Gastroesophageal sphincter (tissue), 4 donors: Measurements from ENCODE around the gene KHDRBS2. TPM values are rescaled to one million over a fixed set of nuclear protein-coding genes. Genes with fewer than 3 reads are reported as not detected.
"Not testable (repeated sequence)": the region's sequence is repeated elsewhere in the genome, so short reads cannot be mapped to it uniquely, and the experiment has no call there.

Experiments used
- ATAC-seq: fragments of 150-250 bp; one replicate; pipeline ENCODE4 v1.9.1; 2016; ENCODE audit warnings: mild to moderate bottlenecking, moderate library complexity
- H3K27ac ChIP-seq, 4 donors: fragments of 200-600 bp; sonication (generic) in 3 of 4; 1 replicate in 3 of 4; 2 replicates in 1 of 4; pipeline ENCODE4 v1.5.1; 2016 to 2019
- H3K27me3 ChIP-seq: fragments of 200-600 bp; sonication (generic); one replicate; pipeline ENCODE4 v1.5.1; 2019
- H3K36me3 ChIP-seq, 2 donors: fragments of 200-600 bp; sonication (generic); one replicate each; pipeline ENCODE4 v1.5.1; 2019; ENCODE audit warnings: control low read depth in 1 of 2
- H3K4me1 ChIP-seq, 3 donors: fragments of 200-600 bp; sonication (generic); 1 replicate in 2 of 3; 2 replicates in 1 of 3; pipeline ENCODE4 v1.5.1; 2016 to 2019; ENCODE audit warnings: control low read depth in 2 of 3
- H3K4me3 ChIP-seq, 2 donors: fragments of 200-600 bp; sonication (generic); one replicate each; pipeline ENCODE4 v1.5.1; 2019; ENCODE audit warnings: mild to moderate bottlenecking in 1 of 2, moderate library complexity in 1 of 2
- H3K9me3 ChIP-seq, 3 donors: fragments of 200-600 bp; sonication (generic); one replicate each; pipeline ENCODE4 v1.5.1; 2017 to 2019; ENCODE audit warnings: control low read depth in 2 of 3
- EP300 ChIP-seq: sonication (generic); formaldehyde crosslinking; IDR thresholded peaks from one replicate; pipeline ENCODE4 v1.6.1; 2017; ENCODE audit warnings: antibody characterized with exemption, mild to moderate bottlenecking
- POLR2A ChIP-seq, 2 donors: fragments of 450-650 bp; IDR thresholded peaks; one replicate each; pipeline ENCODE4 v1.6.1; 2017; ENCODE audit warnings: antibody characterized with exemption in 2 of 2, mild to moderate bottlenecking in 2 of 2, moderate library complexity in 1 of 2
- POLR2AphosphoS5 ChIP-seq: sonication (generic); formaldehyde crosslinking; IDR thresholded peaks from one replicate; pipeline ENCODE4 v1.6.1; 2017; ENCODE audit warnings: antibody characterized with exemption
- WGBS, 2 donors: methylation state at CpG; one replicate each; pipeline ENCODE4 v1.1.5; 2018; ENCODE audit warnings: low coverage in 1 of 2; 5-methylcytosine and 5-hydroxymethylcytosine counted together
- total RNA-seq, 4 donors: library from RNA; depleted of rRNA; stranded (reverse); fragments of >200 nt; gene quantifications; one replicate each; pipeline ENCODE4 v1.1.0, GENCODE V29; 2016
- TF ChIP-seq, protein P1 (sequence below), 4 experiments: fragments of 200-600 bp in 2 of 4; fragments of 450-650 bp in 2 of 4; sonication (generic) in 1 of 4; IDR thresholded peaks; one replicate each; pipeline ENCODE4 v1.5.1; 2017 to 2019; ENCODE audit warnings: antibody characterized with exemption in 4 of 4, mild to moderate bottlenecking in 2 of 4, moderate library complexity in 2 of 4

The KHDRBS2 gene
- total RNA-seq, 4 donors from 2014 or later, result 0.62 to 0.81 TPM; not detected in 2

DNA sequence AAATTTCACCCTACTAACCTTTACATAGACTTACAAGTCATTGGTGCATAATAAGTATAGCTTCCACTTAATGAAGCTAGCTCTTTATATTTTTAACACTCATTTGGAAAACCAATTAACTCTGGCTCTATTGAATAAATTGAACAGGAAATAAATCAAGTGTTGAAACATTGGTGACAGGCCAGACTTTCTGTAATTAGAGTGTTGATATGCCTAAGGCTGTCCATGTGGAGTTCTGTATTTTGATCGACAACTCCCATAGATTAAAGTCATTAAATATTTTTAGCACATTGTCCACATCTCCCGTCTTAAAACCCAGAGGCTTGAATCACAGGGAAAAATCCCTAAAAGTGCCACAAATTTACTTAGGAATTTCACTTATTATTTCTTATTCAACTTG, 468.3 kb downstream of the KHDRBS2 start:
- WGBS, 2 donors, result 69 to 100% methylated on average over 1 to 2 of the region's 2 CpGs
- no peaks in the 10 kb centered on the region for H3K36me3 ChIP-seq
- ATAC-seq, result no peak

DNA sequence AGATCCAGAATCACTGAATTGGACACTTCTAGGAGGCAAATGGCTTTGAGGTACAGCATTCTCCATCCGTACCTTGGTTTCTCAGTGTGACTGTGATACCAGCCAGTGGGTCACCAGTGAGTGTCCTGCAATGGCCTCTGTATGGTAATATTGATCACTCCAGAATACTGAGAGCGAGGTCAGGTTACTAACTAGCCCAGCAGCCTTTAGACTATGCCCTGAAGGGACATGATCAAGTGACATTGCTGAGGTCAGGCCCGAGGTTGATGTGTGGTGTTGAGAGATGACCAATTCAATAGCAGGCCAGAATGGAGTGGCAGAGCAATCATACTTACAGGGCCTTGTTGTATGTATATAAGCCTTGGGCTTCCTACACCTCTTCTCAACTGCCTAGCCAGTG, 476.0 kb downstream of the KHDRBS2 start:
- TF ChIP-seq, protein P1, sequence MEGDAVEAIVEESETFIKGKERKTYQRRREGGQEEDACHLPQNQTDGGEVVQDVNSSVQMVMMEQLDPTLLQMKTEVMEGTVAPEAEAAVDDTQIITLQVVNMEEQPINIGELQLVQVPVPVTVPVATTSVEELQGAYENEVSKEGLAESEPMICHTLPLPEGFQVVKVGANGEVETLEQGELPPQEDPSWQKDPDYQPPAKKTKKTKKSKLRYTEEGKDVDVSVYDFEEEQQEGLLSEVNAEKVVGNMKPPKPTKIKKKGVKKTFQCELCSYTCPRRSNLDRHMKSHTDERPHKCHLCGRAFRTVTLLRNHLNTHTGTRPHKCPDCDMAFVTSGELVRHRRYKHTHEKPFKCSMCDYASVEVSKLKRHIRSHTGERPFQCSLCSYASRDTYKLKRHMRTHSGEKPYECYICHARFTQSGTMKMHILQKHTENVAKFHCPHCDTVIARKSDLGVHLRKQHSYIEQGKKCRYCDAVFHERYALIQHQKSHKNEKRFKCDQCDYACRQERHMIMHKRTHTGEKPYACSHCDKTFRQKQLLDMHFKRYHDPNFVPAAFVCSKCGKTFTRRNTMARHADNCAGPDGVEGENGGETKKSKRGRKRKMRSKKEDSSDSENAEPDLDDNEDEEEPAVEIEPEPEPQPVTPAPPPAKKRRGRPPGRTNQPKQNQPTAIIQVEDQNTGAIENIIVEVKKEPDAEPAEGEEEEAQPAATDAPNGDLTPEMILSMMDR (IDR thresholded peaks at IDR 0.05), result no peak
- TF ChIP-seq POLR2A (IDR thresholded peaks at IDR 0.05) (no peak), EP300 (no peak), POLR2AphosphoS5 (no peak)
- 41 to 84% methylated on average over 2 to 3 of the region's 3 CpGs for WGBS, 2 donors
- no peak for ATAC-seq

More for the DNA sequence above, 468.3 kb downstream of the KHDRBS2 start:
- Histone ChIP-seq H3K4me3 (no peak overlapping the region), H3K27ac (no peak overlapping the region), H3K9me3 (no peaks in the 10 kb centered on the region), H3K4me1 (no peaks in the 10 kb centered on the region), H3K27me3 (no peaks in the 10 kb centered on the region)
- TF ChIP-seq, protein P1 (IDR thresholded peaks at IDR 0.05), result no peak
- TF ChIP-seq POLR2A (IDR thresholded peaks at IDR 0.05) (no peak), POLR2AphosphoS5 (no peak), EP300 (no peak)

DNA sequence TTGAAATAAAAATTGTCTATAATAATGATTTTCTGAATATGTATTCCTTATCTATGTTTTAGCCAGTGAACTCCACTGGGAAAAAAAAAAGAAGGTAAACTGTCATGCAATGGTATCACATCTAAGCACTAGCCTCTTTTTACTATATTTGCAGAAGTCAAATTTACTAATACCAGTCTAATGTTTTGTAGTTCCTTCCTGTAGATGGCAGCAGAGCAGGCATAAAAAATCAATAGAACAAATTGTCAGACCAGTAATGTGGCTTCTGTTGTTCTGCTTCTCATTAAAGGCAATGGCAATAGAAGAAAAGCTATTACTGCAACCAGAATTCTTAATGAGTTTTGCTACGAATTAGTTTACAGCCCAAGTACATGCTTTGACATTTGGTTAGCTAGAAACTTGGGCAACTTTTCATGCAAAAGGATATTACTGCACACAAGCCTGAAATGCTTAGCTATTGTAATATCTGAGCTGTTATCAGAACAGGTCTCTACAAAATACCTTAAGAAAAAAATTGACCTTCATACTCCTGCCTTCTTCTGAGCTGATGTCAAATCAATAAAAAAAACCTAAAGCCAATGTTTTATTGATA, 476.9 kb downstream of the KHDRBS2 start:
- no peaks in the 10 kb centered on the region for H3K36me3 ChIP-seq
- peaks cover 0 to 12% (median 0%) of the 10 kb centered on the region in 3 donors for H3K9me3 ChIP-seq
- H3K4me3 ChIP-seq, result no peak overlapping the region
- H3K27ac ChIP-seq, result no peak overlapping the region
- no peak for ATAC-seq
- 0% methylated on average over 1 of the region's 1 CpG for WGBS, 2 donors
- H3K4me1 ChIP-seq, result no peaks in the 10 kb centered on the region
- H3K27me3 ChIP-seq, result no peaks in the 10 kb centered on the region
- TF ChIP-seq, protein P1 (IDR thresholded peaks at IDR 0.05), result peak in 1 of 4 experiments; percentile 30
- no peak for TF ChIP-seq POLR2A (IDR thresholded peaks at IDR 0.05)

More for the DNA sequence above, 476.0 kb downstream of the KHDRBS2 start:
- Histone ChIP-seq H3K27ac (no peak overlapping the region), H3K4me1 (no peaks in the 10 kb centered on the region), H3K36me3 (no peaks in the 10 kb centered on the region), H3K4me3 (no peak overlapping the region), H3K9me3 (peaks cover 0 to 3% (median 0%) of the 10 kb centered on the region in 3 donors), H3K27me3 (no peaks in the 10 kb centered on the region)

DNA sequence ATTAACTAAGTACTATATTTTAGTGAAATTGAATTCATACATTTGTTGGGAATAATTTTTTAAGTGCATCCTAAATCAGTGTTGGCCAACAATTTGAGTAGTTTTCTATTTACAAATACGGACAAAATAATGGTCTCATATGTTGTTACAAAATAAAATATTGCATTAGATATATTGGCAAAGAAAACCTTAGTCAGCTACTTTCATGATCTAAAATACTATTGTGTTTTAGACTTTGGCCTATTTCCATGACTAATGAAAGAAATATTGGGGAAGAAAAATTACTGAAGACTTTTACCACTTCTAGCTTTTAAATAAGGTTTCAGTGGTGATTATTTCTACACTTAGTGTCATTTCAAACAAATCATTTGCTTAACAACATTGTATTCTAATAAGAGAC, 498.0 kb downstream of the KHDRBS2 start:
- Histone ChIP-seq H3K27me3 (no peaks in the 10 kb centered on the region), H3K4me3 (no peak overlapping the region), H3K36me3 (no peaks in the 10 kb centered on the region), H3K4me1 (no peaks in the 10 kb centered on the region), H3K9me3 (no peaks in the 10 kb centered on the region), H3K27ac (no peak overlapping the region)
- WGBS, 2 donors, result 71 to 86% methylated on average over 1 of the region's 1 CpG
- TF ChIP-seq EP300 (no peak), POLR2A (IDR thresholded peaks at IDR 0.05) (no peak), POLR2AphosphoS5 (no peak)
- TF ChIP-seq, protein P1 (IDR thresholded peaks at IDR 0.05), result no peak
- no peak for ATAC-seq

DNA sequence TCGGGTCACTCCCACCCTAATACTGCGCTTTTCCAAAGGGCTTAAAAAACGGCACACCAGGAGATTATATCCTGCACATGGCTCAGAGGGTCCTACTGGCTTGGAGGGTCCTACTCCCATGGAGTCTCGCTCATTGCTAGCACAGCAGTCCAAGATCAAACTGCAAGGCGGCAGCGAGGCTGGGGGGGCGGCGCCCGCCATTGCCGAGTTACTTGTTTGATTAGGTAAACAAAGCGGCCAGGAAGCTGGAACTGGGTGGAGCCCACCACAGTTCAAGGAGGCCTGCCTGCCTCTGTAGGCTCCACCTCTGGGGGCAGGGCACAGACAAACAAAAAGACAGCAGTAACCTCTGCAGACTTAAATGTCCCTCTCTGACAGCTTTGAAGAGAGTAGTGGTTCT, 516.6 kb downstream of the KHDRBS2 start:
- not testable (repeated sequence) for H3K4me3 ChIP-seq, H3K27ac ChIP-seq, H3K36me3 ChIP-seq, ATAC-seq, H3K9me3 ChIP-seq, H3K27me3 ChIP-seq, H3K4me1 ChIP-seq
- 96 to 97% methylated on average over 5 to 11 of the region's 11 CpGs for WGBS, 2 donors
